ENCODE measurements around the gene TPT1. TPM values are rescaled to one million over a fixed set of nuclear protein-coding genes. Genes with fewer than 3 reads are reported as not detected.

Gene TPT1
- total and polyA plus RNA-seq, 2 experiments from 2014 or later: 1,047 to 6,453 TPM

- Histone ChIP-seq H2AFZ (no peak overlapping the region), H3K9me2 (replicated peaks; ENCODE audit: insufficient read depth) (no peaks in the 10 kb centered on the region), H4K20me1 (ENCODE audit: insufficient read depth, poor library complexity, severe bottlenecking) (no peaks in the 10 kb centered on the region), H3K79me2 (no peaks in the 10 kb centered on the region), H3K4me3 (no peak overlapping the region), H3K27me3 (no peaks in the 10 kb centered on the region), H3K4me1 (ENCODE audit: insufficient read depth) (no peaks in the 10 kb centered on the region), H3K36me3 (replicated peaks; ENCODE audit: insufficient read depth, low read depth) (no peaks in the 10 kb centered on the region), H3K9me3 (ENCODE audit: low read depth) (no peaks in the 10 kb centered on the region), H3K27ac (no peak overlapping the region), H3K4me2 (no peak overlapping the region)
- WGBS (ENCODE audit: low lambda C conversion rate, missing lambda C conversion rate): 97% methylated on average over 7 of the region's 7 CpGs
- no peak for DNase-seq (ENCODE audit: low spot score)
- TF ChIP-seq EZH2phosphoT487 (IDR thresholded peaks at IDR 0.05; ENCODE audit: low read depth, severe bottlenecking, unreplicated experiment) (no peak), CTCF (IDR thresholded peaks at IDR 0.05; ENCODE audit: poor library complexity) (no peak), EZH2 (IDR thresholded peaks at IDR 0.05; ENCODE audit: borderline replicate concordance) (no peak)
Measured at GRCh38 chr13:45295536-45295935, 45.4 kb downstream of the TPT1 start.

GRCh38 chr13:45292176-45292575 lies 48.8 kb downstream of the TPT1 start:
- Histone ChIP-seq H2AFZ (no peak overlapping the region), H3K4me1 (ENCODE audit: insufficient read depth) (no peaks in the 10 kb centered on the region), H3K4me3 (no peak overlapping the region), H4K20me1 (ENCODE audit: insufficient read depth, poor library complexity, severe bottlenecking) (no peaks in the 10 kb centered on the region), H3K4me2 (no peak overlapping the region), H3K27ac (peak overlapping the region; percentile 9), H3K9me2 (replicated peaks; ENCODE audit: insufficient read depth) (no peaks in the 10 kb centered on the region), H3K79me2 (no peaks in the 10 kb centered on the region), H3K9me3 (ENCODE audit: low read depth) (no peaks in the 10 kb centered on the region), H3K27me3 (no peaks in the 10 kb centered on the region), H3K36me3 (replicated peaks; ENCODE audit: insufficient read depth, low read depth) (no peaks in the 10 kb centered on the region)
- DNase-seq (ENCODE audit: low spot score): no peak
- WGBS (ENCODE audit: low lambda C conversion rate, missing lambda C conversion rate): 73% methylated on average over 1 of the region's 1 CpG
- TF ChIP-seq EZH2phosphoT487 (IDR thresholded peaks at IDR 0.05; ENCODE audit: low read depth, severe bottlenecking, unreplicated experiment) (no peak), EZH2 (IDR thresholded peaks at IDR 0.05; ENCODE audit: borderline replicate concordance) (no peak), CTCF (IDR thresholded peaks at IDR 0.05; ENCODE audit: poor library complexity) (no peak)

GRCh38 chr13:45289936-45290563 lies 50.9 kb downstream of the TPT1 start:
- H3K36me3 ChIP-seq (replicated peaks; ENCODE audit: insufficient read depth, low read depth): no peaks in the 10 kb centered on the region
- H3K4me2 ChIP-seq: no peak overlapping the region
- no peak overlapping the region for H3K4me3 ChIP-seq
- TF ChIP-seq EZH2 (IDR thresholded peaks at IDR 0.05; ENCODE audit: borderline replicate concordance) (no peak), CTCF (IDR thresholded peaks at IDR 0.05; ENCODE audit: poor library complexity) (no peak), EZH2phosphoT487 (IDR thresholded peaks at IDR 0.05; ENCODE audit: low read depth, severe bottlenecking, unreplicated experiment) (no peak)
- DNase-seq (ENCODE audit: low spot score): no peak
- no peaks in the 10 kb centered on the region for H4K20me1 ChIP-seq (ENCODE audit: insufficient read depth, poor library complexity, severe bottlenecking)
- H3K9me2 ChIP-seq (replicated peaks; ENCODE audit: insufficient read depth): no peaks in the 10 kb centered on the region
- no peaks in the 10 kb centered on the region for H3K79me2 ChIP-seq
- no peak overlapping the region for H3K27ac ChIP-seq
- H3K27me3 ChIP-seq: no peaks in the 10 kb centered on the region
- H2AFZ ChIP-seq: no peak overlapping the region
- WGBS (ENCODE audit: low lambda C conversion rate, missing lambda C conversion rate): 94% methylated on average over 3 of the region's 3 CpGs
- no peaks in the 10 kb centered on the region for H3K9me3 ChIP-seq (ENCODE audit: low read depth)
- no peaks in the 10 kb centered on the region for H3K4me1 ChIP-seq (ENCODE audit: insufficient read depth)

Small RNA genes lying within 50 kb of the gene (small RNA-seq; reads per million reads assigned to genes)
- gene SNORA31: 42.2 reads per million, percentile 97 among the genes with 10 or more reads in this experiment

Other genes with a start within 250 kb of the TPT1 start
- 25.7 and 25.8 TPM in 2 replicates for gene GTF2F2, start 220.7 kb downstream of the TPT1 start, total RNA-seq
- 23.1 and 26.7 TPM in 2 replicates for gene GTF2F2, start 220.7 kb downstream of the TPT1 start, polyA plus RNA-seq
- gene KCTD4, start 140.1 kb downstream of the TPT1 start, total RNA-seq: 0.23 and 0.60 TPM in 2 replicates
- gene KCTD4, start 140.1 kb downstream of the TPT1 start, polyA plus RNA-seq: 0.21 and 1.2 TPM in 2 replicates
- 13.3 and 15.7 TPM in 2 replicates for gene SLC25A30, start 77.2 kb upstream of the TPT1 start, total RNA-seq
- gene SLC25A30, start 77.2 kb upstream of the TPT1 start, polyA plus RNA-seq: 2.8 and 4.3 TPM in 2 replicates
- gene COG3, start 123.8 kb upstream of the TPT1 start, total RNA-seq: 31.7 and 36.1 TPM in 2 replicates
- gene COG3, start 123.8 kb upstream of the TPT1 start, polyA plus RNA-seq: 19.9 and 27.3 TPM in 2 replicates